SH-SY5Y (cell line): ENCODE results near the gene PLXDC2.

Source experiments
- GATA2 ChIP-seq: IDR thresholded peaks from 2 replicates; pipeline ENCODE4 v1.6.1; 2011; ENCODE audit warnings: mild to moderate bottlenecking, low read depth, low read length
- GATA3 ChIP-seq: IDR thresholded peaks from 2 replicates; pipeline ENCODE4 v1.6.1; 2011; ENCODE audit warnings: low read depth, mild to moderate bottlenecking, low read length, moderate library complexity

The PLXDC2 gene

DNA sequence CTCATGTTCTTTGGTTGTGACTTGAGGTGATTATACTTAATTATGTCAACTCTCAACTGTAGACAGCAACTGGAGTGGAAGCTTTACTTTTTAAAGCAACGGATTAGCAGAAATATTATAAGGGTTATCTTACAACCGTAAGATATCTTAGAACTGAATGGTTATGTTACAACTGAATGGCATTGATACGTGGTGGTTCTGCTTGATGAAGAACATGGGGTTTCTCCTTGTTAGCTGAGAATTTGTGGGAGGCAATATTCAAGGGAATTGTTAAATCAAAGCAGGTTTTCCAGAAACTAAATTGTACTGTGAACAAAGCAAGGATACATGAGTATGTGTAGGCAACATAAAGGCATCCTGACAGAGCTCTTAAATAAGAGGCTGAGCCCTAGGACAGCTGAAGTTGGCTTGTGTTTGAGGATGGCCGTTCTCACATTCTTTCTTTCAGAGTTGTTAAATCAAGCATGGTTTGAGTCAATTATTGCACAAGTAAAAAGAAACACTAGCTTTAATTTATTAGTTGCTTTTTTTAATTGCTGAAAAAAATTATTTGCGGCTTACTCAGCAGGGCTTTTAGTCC is 350.0 kb downstream of the PLXDC2 start:
- no peak for TF ChIP-seq GATA3

GRCh38 chr10:20170661-20171060 is 354.4 kb downstream of the PLXDC2 start:
- TF ChIP-seq GATA3 = no peak
- no peak for TF ChIP-seq GATA2

- TF ChIP-seq GATA3 (no peak), GATA2 (no peak)
These were observed 356.8 kb downstream of the PLXDC2 start for GRCh38 chr10:20173046-20173445.

DNA sequence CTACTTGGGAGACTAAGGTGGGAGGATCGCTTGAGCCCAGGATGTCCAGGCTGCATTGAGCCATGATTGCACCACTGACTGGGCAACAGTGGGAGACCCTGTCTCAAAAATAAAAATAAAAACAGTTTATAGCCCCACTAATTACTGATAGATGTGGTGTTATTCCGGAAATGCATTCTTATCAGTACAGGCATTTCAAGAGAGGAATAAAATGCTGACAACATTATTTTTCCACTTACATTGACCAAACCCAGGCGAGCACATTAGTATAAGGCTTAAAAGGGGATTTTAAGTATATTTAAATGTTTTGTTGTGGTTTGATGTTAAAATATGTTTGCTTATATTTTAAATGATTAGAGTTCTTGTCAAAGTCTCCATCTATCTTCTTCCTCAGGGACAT is 359.5 kb downstream of the PLXDC2 start:
- TF ChIP-seq GATA2 (no peak), GATA3 (no peak)

GRCh38 chr10:20180766-20181165 is 364.5 kb downstream of the PLXDC2 start:
- no peak for TF ChIP-seq GATA2
- no peak for TF ChIP-seq GATA3

DNA sequence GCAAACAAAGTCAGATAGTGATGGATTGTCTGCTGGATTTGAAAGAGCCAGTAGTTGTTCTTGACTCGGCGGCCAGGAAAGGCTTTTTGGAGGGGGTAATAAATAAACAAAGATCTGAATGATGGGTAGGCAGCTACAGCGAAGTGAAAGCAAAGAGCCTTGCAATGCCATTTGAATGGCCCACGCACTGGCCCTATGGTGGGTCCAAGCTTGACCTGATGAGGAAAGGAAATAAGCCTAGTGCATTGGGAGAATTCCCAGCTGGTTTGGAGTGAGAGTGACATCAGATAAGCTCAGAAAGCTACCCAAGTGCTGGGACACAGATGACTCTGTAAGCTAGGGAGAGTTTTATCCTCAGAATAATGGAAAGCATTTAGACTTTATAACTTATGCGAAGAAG is 365.2 kb downstream of the PLXDC2 start:
- TF ChIP-seq GATA3 = no peak
- no peak for TF ChIP-seq GATA2

GRCh38 chr10:20185116-20185515 is 368.9 kb downstream of the PLXDC2 start:
- TF ChIP-seq GATA3 = no peak
- no peak for TF ChIP-seq GATA2

- TF ChIP-seq GATA3 (no peak), GATA2 (no peak)
These were observed 378.8 kb downstream of the PLXDC2 start for GRCh38 chr10:20195076-20195475.

- TF ChIP-seq GATA2 = no peak
- no peak for TF ChIP-seq GATA3
These were observed 384.5 kb downstream of the PLXDC2 start for GRCh38 chr10:20200758-20201157.

DNA sequence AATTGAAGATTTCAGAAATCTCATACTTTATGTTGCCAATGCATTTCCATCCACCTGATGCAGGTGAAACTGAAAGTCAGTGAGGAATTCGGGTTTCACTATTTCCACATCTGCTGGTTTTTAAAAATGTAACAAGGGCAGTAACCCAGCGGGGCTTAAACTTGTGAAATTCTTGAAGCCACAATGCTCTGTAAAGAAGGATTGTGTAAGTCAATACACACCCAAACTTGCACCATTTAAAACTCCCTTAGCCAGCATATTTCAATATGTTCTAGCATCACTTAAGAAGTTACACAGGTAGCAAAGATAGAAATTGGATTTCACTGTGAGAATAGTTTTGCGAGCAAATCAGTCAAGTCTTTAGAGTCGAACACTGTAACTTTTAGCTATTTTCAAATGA is 386.1 kb downstream of the PLXDC2 start:
- no peak for TF ChIP-seq GATA2
- no peak for TF ChIP-seq GATA3

DNA sequence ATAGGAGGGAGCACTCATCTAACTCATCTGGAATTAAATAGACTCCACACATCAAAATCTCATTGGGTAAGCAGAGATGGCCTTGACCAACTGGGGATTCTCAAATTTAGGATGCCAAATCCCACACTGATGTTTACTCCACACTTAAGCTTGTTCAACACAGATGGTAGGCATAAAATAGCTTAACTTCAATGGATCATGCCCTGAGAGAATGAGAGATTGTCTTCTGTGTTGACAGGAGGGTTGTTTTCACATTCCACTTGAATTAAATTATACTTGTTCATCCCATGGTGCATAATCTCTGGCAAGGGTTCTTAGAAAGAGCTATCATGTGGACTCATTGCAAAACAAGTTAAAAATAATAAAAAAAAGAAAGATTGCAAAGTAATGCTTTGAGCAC is 391.4 kb downstream of the PLXDC2 start:
- TF ChIP-seq GATA3 = no peak
- TF ChIP-seq GATA2 = no peak

- no peak for TF ChIP-seq GATA3
- TF ChIP-seq GATA2 = no peak
These were observed 399.4 kb downstream of the PLXDC2 start for GRCh38 chr10:20215547-20216152.

DNA sequence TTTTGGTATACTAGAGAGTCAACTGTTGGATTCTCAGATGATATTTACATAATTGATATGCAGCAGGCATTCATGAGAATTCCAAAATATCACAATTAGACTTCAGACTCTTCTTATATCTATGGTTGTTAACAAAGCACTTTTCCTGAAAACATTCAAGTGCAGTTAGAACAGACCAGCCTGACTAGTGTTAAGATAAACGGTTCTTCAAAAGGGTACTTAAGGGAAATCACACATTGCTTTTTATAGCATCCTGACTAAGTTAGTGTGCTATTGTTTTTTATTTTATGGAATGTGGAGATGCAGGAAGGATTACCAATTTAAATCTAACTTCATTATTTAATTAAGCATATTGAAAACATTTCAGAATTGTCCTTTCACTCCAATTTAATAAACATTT is 405.1 kb downstream of the PLXDC2 start:
- TF ChIP-seq GATA3 (no peak), GATA2 (no peak)

GRCh38 chr10:20228729-20229128 is 412.5 kb downstream of the PLXDC2 start:
- no peak for TF ChIP-seq GATA2
- TF ChIP-seq GATA3 = no peak

DNA sequence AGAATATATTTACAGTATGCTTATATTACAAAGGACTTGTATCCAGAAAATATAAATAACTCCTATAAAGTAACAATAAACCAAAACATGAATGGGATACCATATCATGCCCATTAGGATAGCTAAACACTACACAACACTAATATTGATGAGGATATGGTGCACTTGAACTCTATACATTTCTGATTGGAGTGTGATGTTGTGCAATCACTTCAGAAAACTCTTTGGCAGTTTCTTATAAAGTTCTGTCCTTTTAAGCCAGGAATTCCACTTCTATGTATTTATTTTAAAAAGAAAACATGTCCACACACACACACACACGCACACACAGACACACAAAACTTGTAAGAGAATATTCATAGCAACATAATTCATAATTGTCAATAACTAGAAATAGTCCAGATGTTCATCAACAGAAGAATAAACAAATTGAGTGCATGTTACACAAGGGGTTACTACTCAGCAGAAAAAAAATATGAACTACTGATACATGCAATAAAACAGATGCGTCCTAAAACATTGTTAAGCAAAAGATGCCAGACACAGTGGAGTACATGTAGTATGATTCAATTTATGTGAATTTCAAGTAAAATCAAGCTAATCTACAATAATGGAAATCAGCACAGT is 416.0 kb downstream of the PLXDC2 start:
- TF ChIP-seq GATA2 (no peak), GATA3 (no peak)

GRCh38 chr10:20233423-20233822 is 417.2 kb downstream of the PLXDC2 start:
- TF ChIP-seq GATA2 (no peak), GATA3 (no peak)
